Measurements from ENCODE around the gene GAD2.

The GAD2 gene

GRCh38 chr10:26216585-26217395, at the start of gene GAD2:
TSS of gene GAD2 (plus strand) at chr10:26216774. CDS start at chr10:26216810, 36 bp downstream.
- DNase-seq: peak; percentile 86

- no peak for DNase-seq
These were observed 47.1 kb upstream of the GAD2 start for GRCh38 chr10:26169466-26169865.

- DNase-seq: no peak
These were observed 44.4 kb upstream of the GAD2 start for GRCh38 chr10:26172131-26172530.

- DNase-seq: no peak
These were observed 42.7 kb upstream of the GAD2 start for GRCh38 chr10:26173837-26174236.

- no peak for DNase-seq
These were observed 39.2 kb upstream of the GAD2 start for GRCh38 chr10:26177341-26177740.

- DNase-seq: no peak
These were observed 22.3 kb upstream of the GAD2 start for GRCh38 chr10:26194275-26194674.

GRCh38 chr10:26197248-26197647, 19.3 kb upstream of the GAD2 start:
- DNase-seq: no peak

- no peak for DNase-seq
These were observed 18.5 kb upstream of the GAD2 start for GRCh38 chr10:26198119-26198518.

GRCh38 chr10:26199841-26200240, 16.7 kb upstream of the GAD2 start:
- no peak for DNase-seq

GRCh38 chr10:26205223-26205622, 11.4 kb upstream of the GAD2 start:
- no peak for DNase-seq

GRCh38 chr10:26211781-26212444, 4.7 kb upstream of the GAD2 start:
- DNase-seq: peak; percentile 63

GRCh38 chr10:26212511-26212910, 4.1 kb upstream of the GAD2 start:
- DNase-seq: no peak

- no peak for DNase-seq
These were observed 3.3 kb upstream of the GAD2 start for GRCh38 chr10:26213157-26213800.

- peak; percentile 73 for DNase-seq
These were observed 2.6 kb upstream of the GAD2 start for GRCh38 chr10:26214004-26214403.

GRCh38 chr10:26214551-26215395, 1.8 kb upstream of the GAD2 start:
- DNase-seq: peak; percentile 78

GRCh38 chr10:26215396-26215934, 1.1 kb upstream of the GAD2 start:
- no peak for DNase-seq

- peak; percentile 92 for DNase-seq
These were observed 514 bp upstream of the GAD2 start for GRCh38 chr10:26215935-26216584.

GRCh38 chr10:26217396-26218086, 967 bp downstream of the GAD2 start:
- DNase-seq: peak; percentile 84

GRCh38 chr10:26219676-26220075, 3.1 kb downstream of the GAD2 start:
- no peak for DNase-seq

GRCh38 chr10:26220901-26221300, 4.3 kb downstream of the GAD2 start:
- no peak for DNase-seq

- no peak for DNase-seq
These were observed 5.0 kb downstream of the GAD2 start for GRCh38 chr10:26221541-26221940.

All from retina (tissue), 1 donor.